ENCODE data around the gene TMEM145. TPM values are rescaled to one million over a fixed set of nuclear protein-coding genes. Genes with fewer than 3 reads are reported as not detected.

The TMEM145 gene
- polyA plus RNA-seq, 1 donor (not counting 4 experiments of a cell fraction or from before 2014, with no cell fraction given), result not detected

DNA sequence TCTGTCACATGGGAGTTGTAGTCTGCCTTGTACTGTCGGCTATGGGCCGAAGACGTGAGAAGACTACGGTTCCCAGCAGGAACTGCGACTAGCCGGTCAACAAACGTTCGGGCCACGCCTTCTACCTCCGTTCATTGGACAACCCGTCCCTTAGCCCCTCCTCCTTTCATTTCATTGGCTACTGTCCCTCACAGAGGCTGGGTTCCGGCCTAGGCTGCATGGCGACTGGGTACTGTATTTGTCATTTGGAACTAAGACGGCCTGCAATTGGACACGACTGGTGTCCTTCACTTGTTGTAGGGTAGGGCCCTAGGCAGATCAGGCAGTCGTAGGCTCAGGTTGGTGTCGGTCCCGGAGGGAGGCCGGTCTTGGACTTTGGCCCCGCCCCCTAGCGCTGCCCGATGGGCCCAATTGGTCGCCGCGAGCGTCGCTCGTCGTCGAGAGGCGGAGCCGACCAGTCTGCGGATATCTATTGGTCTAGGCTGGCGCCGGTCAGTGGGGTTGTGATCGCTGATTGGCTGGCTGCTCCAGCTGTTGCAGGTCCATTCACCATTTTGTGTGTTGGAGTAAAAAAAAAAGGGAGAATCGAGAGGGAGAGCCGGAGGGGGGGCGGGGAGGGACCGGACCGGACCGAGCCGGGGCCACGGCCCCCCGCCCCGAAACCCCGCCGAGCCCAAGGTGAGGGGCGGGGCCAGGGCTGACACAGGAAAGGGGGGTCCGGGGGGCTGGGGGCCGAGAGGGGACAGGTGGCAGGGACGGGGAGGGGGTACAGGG lies 44.2 kb upstream of the TMEM145 start, which contains the start of gene CIC:
Gene CIC (plus strand): TSS at position 549 of the 774 bp plus-strand sequence. CDS start 2,532 bp downstream, outside the sequence.
- Histone ChIP-seq H2AFZ (ENCODE audit: control insufficient read depth, low read length) (peak within 1 kb of the TSS; percentile 99), H3K36me3 (ENCODE audit: control insufficient read depth in 2 of 2, extremely low read depth in 1 of 2, insufficient read depth in 2 of 2, low read length in 2 of 2) (peaks cover 10% of the 10 kb centered on the region in 2 experiments), H3K9ac (ENCODE audit: control insufficient read depth, extremely low read depth, insufficient read depth, low read length) (peak within 1 kb of the TSS; percentile 99), H3K9me3 (ENCODE audit: control insufficient read depth, low read depth, low read length) (no peaks in the 10 kb centered on the region), H3K27ac (ENCODE audit: control insufficient read depth, insufficient read depth, low read length) (peak within 1 kb of the TSS; percentile 99), H3K27me3 (ENCODE audit: control insufficient read depth, extremely low read depth, insufficient read depth, low read length) (no peaks in the 10 kb centered on the region), H3K4me1 (ENCODE audit: control insufficient read depth, extremely low read depth, insufficient read depth, low read length) (peaks cover 25% of the 10 kb centered on the region), H3K9me1 (ENCODE audit: control insufficient read depth, extremely low read depth, insufficient read depth, low read length) (no peaks in the 10 kb centered on the region), H3K4me3 (ENCODE audit: control insufficient read depth in 2 of 3, extremely low read depth in 1 of 3, insufficient read depth in 2 of 3, low read depth in 1 of 3, low read length in 3 of 3) (peak within 1 kb of the TSS; percentile 59 to 90 (median 89)), H3K4me2 (ENCODE audit: control insufficient read depth, extremely low read depth, insufficient read depth, low read depth, low read length) (peak within 1 kb of the TSS; percentile 99), H4K20me1 (ENCODE audit: control insufficient read depth, extremely low read depth, insufficient read depth, low read length) (no peaks in the 10 kb centered on the region), H3K79me2 (ENCODE audit: control insufficient read depth, insufficient read depth, low read length) (peaks cover 38% of the 10 kb centered on the region)
- peak; percentile 100 for DNase-seq (ENCODE audit: low read depth, low spot score)
- peak; percentile 91 for FAIRE-seq
- no peak for TF ChIP-seq EZH2 (IDR thresholded peaks at IDR 0.05; ENCODE audit: low read length)
- TF ChIP-seq, protein P1, sequence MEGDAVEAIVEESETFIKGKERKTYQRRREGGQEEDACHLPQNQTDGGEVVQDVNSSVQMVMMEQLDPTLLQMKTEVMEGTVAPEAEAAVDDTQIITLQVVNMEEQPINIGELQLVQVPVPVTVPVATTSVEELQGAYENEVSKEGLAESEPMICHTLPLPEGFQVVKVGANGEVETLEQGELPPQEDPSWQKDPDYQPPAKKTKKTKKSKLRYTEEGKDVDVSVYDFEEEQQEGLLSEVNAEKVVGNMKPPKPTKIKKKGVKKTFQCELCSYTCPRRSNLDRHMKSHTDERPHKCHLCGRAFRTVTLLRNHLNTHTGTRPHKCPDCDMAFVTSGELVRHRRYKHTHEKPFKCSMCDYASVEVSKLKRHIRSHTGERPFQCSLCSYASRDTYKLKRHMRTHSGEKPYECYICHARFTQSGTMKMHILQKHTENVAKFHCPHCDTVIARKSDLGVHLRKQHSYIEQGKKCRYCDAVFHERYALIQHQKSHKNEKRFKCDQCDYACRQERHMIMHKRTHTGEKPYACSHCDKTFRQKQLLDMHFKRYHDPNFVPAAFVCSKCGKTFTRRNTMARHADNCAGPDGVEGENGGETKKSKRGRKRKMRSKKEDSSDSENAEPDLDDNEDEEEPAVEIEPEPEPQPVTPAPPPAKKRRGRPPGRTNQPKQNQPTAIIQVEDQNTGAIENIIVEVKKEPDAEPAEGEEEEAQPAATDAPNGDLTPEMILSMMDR (optimal IDR thresholded peaks at IDR 0.05 in 1 of 3, IDR thresholded peaks at IDR 0.05 in 1 of 3, conservative IDR thresholded peaks at IDR 0.05 in 1 of 3; ENCODE audit: extremely low read depth in 1 of 3, insufficient read depth in 2 of 3, low read length in 3 of 3), result no peak
- dilution Hi-C loops (cut with MboI; ENCODE audit: extremely low pct_ligation_motif_present, low sequenced_read_pairs), result no loop called here

DNA sequence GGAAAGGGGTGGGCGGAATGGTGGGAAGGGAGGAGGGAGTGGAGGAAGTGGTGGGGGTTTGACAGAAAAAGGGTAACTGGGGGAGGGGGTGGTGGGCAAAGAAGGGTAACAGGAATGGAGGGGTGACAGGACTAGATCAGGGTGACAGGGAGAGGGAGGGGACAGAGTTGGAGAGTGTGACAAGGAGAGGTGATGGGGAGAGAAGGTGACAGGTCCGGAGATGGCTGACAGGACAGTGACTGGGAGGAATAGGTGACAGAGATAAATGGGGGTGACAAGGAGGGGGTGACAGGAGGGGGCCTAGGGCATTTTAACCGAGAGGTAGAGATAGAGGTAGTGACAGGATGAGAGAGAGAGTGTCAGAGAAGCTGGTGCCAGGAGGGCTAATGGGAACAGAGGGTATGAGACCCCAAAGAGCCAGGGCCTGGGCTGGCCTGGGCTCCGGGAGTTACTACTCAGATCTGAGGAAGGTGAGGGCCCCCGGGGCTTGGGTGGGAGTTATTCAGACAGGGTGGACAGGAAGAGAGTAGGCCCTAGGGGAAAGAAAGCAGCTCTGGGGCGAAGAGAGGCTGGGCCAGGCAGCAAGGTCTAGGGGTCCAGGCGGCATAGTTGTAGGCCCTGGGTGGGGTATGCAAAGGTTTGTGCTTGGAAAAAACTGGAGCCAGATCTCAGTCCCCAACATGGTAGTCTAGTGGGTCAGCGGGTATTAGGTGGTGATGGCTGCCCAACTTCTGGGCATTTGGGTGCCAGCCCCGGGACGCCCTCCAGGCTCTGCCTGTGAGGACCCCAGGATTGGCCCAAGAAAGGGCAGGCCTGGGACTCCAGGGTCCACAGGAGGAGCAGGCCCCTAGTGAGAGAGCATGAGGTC lies 43.4 kb upstream of the TMEM145 start:
- Histone ChIP-seq H3K4me2 (ENCODE audit: control insufficient read depth, extremely low read depth, insufficient read depth, low read depth, low read length) (peak overlapping the region; percentile 97), H4K20me1 (ENCODE audit: control insufficient read depth, extremely low read depth, insufficient read depth, low read length) (no peaks in the 10 kb centered on the region), H3K4me1 (ENCODE audit: control insufficient read depth, extremely low read depth, insufficient read depth, low read length) (peaks cover 25% of the 10 kb centered on the region), H3K9ac (ENCODE audit: control insufficient read depth, extremely low read depth, insufficient read depth, low read length) (peak overlapping the region; percentile 99), H3K9me1 (ENCODE audit: control insufficient read depth, extremely low read depth, insufficient read depth, low read length) (no peaks in the 10 kb centered on the region), H3K27me3 (ENCODE audit: control insufficient read depth, extremely low read depth, insufficient read depth, low read length) (no peaks in the 10 kb centered on the region), H3K36me3 (ENCODE audit: control insufficient read depth in 2 of 2, extremely low read depth in 1 of 2, insufficient read depth in 2 of 2, low read length in 2 of 2) (peaks cover 14 to 15% of the 10 kb centered on the region in 2 experiments), H2AFZ (ENCODE audit: control insufficient read depth, low read length) (no peak overlapping the region), H3K9me3 (ENCODE audit: control insufficient read depth, low read depth, low read length) (no peaks in the 10 kb centered on the region), H3K4me3 (ENCODE audit: control insufficient read depth in 2 of 3, extremely low read depth in 1 of 3, insufficient read depth in 2 of 3, low read depth in 1 of 3, low read length in 3 of 3) (peak overlapping the region; percentile 59 to 90 (median 86)), H3K79me2 (ENCODE audit: control insufficient read depth, insufficient read depth, low read length) (peaks cover 45% of the 10 kb centered on the region), H3K27ac (ENCODE audit: control insufficient read depth, insufficient read depth, low read length) (peak overlapping the region; percentile 95)
- no peak for DNase-seq (ENCODE audit: low read depth, low spot score)
- TF ChIP-seq EZH2 (IDR thresholded peaks at IDR 0.05; ENCODE audit: low read length), result no peak
- TF ChIP-seq, protein P1 (optimal IDR thresholded peaks at IDR 0.05 in 1 of 3, IDR thresholded peaks at IDR 0.05 in 1 of 3, conservative IDR thresholded peaks at IDR 0.05 in 1 of 3; ENCODE audit: extremely low read depth in 1 of 3, insufficient read depth in 2 of 3, low read length in 3 of 3), result no peak
- FAIRE-seq, result no peak
- dilution Hi-C loops (cut with MboI; ENCODE audit: extremely low pct_ligation_motif_present, low sequenced_read_pairs), result no loop called here

Data from keratinocyte (primary cell).